Adrenal gland (tissue), 5 donors: ENCODE data around the gene CD8B2.
"Not testable (repeated sequence)": the region's sequence is repeated elsewhere in the genome, so short reads cannot be mapped to it uniquely, and the experiment has no call there.

ENCODE experiments used
- POLR2A ChIP-seq, 2 donors: fragments of 450-650 bp; IDR thresholded peaks; one replicate each; pipeline ENCODE4 v1.6.1; 2017; ENCODE audit warnings: antibody characterized with exemption in 2 of 2, mild to moderate bottlenecking in 2 of 2, moderate library complexity in 1 of 2
- TF ChIP-seq, protein P1 (sequence below), 6 experiments: fragments of 450-650 bp in 4 of 6; fragments of 200-600 bp in 2 of 6; sonication (generic) in 1 of 6; IDR thresholded peaks; 1 replicate in 5 of 6; 2 replicates in 1 of 6; pipeline versions ENCODE4 v1.5.1 to v1.8.0; 2016 to 2021; ENCODE audit warnings: antibody characterized with exemption in 6 of 6, mild to moderate bottlenecking in 2 of 6, moderate library complexity in 1 of 6
- donor health status: DM: no; HTN: no; CAD: no.

DNA sequence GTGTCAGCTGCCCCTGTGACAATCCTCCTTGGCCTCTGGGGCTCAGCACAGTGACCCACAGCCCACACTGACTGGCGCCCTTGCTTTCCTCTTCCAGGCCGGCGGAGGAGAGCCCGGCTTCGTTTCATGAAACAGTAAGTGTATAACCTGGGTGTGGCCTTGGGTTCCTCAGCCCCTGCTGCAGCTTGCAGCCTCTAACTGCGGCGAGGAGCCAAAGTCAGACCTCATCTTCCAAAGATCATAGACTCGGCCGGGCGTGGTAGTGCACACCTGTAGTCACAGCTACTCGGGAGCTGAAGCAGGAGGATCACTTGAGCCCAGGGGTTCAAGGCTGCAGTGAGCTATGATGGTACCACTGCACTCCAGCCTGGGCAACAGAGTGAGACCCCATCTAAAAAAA, 17.0 kb downstream of the CD8B2 start:
- TF ChIP-seq, protein P1, sequence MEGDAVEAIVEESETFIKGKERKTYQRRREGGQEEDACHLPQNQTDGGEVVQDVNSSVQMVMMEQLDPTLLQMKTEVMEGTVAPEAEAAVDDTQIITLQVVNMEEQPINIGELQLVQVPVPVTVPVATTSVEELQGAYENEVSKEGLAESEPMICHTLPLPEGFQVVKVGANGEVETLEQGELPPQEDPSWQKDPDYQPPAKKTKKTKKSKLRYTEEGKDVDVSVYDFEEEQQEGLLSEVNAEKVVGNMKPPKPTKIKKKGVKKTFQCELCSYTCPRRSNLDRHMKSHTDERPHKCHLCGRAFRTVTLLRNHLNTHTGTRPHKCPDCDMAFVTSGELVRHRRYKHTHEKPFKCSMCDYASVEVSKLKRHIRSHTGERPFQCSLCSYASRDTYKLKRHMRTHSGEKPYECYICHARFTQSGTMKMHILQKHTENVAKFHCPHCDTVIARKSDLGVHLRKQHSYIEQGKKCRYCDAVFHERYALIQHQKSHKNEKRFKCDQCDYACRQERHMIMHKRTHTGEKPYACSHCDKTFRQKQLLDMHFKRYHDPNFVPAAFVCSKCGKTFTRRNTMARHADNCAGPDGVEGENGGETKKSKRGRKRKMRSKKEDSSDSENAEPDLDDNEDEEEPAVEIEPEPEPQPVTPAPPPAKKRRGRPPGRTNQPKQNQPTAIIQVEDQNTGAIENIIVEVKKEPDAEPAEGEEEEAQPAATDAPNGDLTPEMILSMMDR (IDR thresholded peaks at IDR 0.05) = not testable (repeated sequence)
- TF ChIP-seq POLR2A (IDR thresholded peaks at IDR 0.05) = not testable (repeated sequence)
